Measurements from ENCODE around the gene HTR2C. TPM values are rescaled to one million over a fixed set of nuclear protein-coding genes. Genes with fewer than 3 reads are reported as not detected.
A peak's percentile ranks its signal among the peaks of the same experiment; 100 is the strongest.

The HTR2C gene
- total RNA-seq, 1 experiment from 2014 or later, result 1.5 TPM

GRCh38 chrX:114626323-114626722 is 42.4 kb downstream of the HTR2C start:
- Histone ChIP-seq H3K4me1 (ENCODE audit: insufficient read depth, low read length) (no peaks in the 10 kb centered on the region; the same call in 1 of the 2 replicates), H3T11ph (ENCODE audit: low read length) (no peak overlapping the region), H3K56ac (ENCODE audit: insufficient read length, low read depth, low read length) (no peak overlapping the region), H2AFZ (ENCODE audit: low read length) (no peak overlapping the region), H3K27me3 (ENCODE audit: insufficient read depth, low read length) (no peaks in the 10 kb centered on the region), H2BK12ac (ENCODE audit: insufficient read length, low read depth, low read length) (no peak overlapping the region), H4K91ac (ENCODE audit: insufficient read length, low read depth, low read length) (no peak overlapping the region), H3K23ac (ENCODE audit: insufficient read length, low read depth, low read length) (no peak overlapping the region), H3K4me2 (ENCODE audit: insufficient read depth, insufficient read length, low read length) (no peak overlapping the region), H3K79me1 (ENCODE audit: insufficient read depth, low read depth, low read length, poor library complexity, severe bottlenecking) (no peaks in the 10 kb centered on the region), H3K9ac (ENCODE audit: extremely low read depth, insufficient read length, low read length) (no peak overlapping the region), H4K5ac (ENCODE audit: insufficient read length, low read depth, low read length) (no peak overlapping the region), H2BK5ac (ENCODE audit: insufficient read length, low read length) (no peak overlapping the region), H3K9me3 (ENCODE audit: control insufficient read depth, low read depth, low read length) (no peaks in the 10 kb centered on the region), H3K14ac (ENCODE audit: insufficient read depth, low read length) (no peak overlapping the region), H4K20me1 (ENCODE audit: control insufficient read depth, insufficient read depth, insufficient read length) (no peaks in the 10 kb centered on the region), H3K27ac (ENCODE audit: insufficient read length, low read depth, low read length) (no peak overlapping the region), H3K4ac (ENCODE audit: low read depth, low read length) (no peak overlapping the region), H4K8ac (replicated peaks; ENCODE audit: insufficient read length, low read depth, low read length) (no peak overlapping the region), H2BK20ac (ENCODE audit: low read depth, low read length, poor library complexity, severe bottlenecking) (no peak overlapping the region), H3K23me2 (ENCODE audit: insufficient read length, low read depth, low read length, poor library complexity, severe bottlenecking) (no peaks in the 10 kb centered on the region), H3K79me2 (ENCODE audit: insufficient read depth, low read length) (no peaks in the 10 kb centered on the region), H2BK15ac (ENCODE audit: low read depth, low read length) (no peak overlapping the region), H2AK5ac (ENCODE audit: insufficient read length, low read length) (no peak overlapping the region), H3K18ac (ENCODE audit: insufficient read length, low read depth, low read length) (no peak overlapping the region), H2BK120ac (ENCODE audit: low read depth, low read length, poor library complexity, severe bottlenecking) (no peak overlapping the region)
- no peak overlapping the region for H3K4me3 Mint-ChIP-seq
- H3K27me3 Mint-ChIP-seq (ENCODE audit: low read depth), result no peaks in the 10 kb centered on the region
- DNase-seq, result no peak
- H3K9me3 Mint-ChIP-seq, result no peaks in the 10 kb centered on the region
- H3K4me1 Mint-ChIP-seq, result peaks cover 5% of the 10 kb centered on the region in 2 experiments
- H3K27ac Mint-ChIP-seq, result no peak overlapping the region
- H3K36me3 Mint-ChIP-seq (ENCODE audit: insufficient read depth in 1 of 3, low read depth in 3 of 3), result no peaks in the 10 kb centered on the region
- TF ChIP-seq CTCF (conservative IDR thresholded peaks at IDR 0.05), result peak; percentile 77

All from H9 (cell line).